ENCODE results near the gene ZNF618.

The ZNF618 gene

GRCh38 chr9:113851359-113851758, 24.8 kb upstream of the ZNF618 start:
- ChIA-PET CTCF (interaction anchor here (1.3 to 3.4 kb wide), 2 partner anchors 24 to 44 kb away, joined by 3 to 12 read pairs; no protein-coding TSS in a partner anchor), POLR2A (no interaction called here)
- no peak overlapping the region for H3K4me3 ChIP-seq (ENCODE audit: low read depth, low read length)
- no peak for TF ChIP-seq CTCF (IDR thresholded peaks at IDR 0.05; ENCODE audit: insufficient read depth, low read length, missing control alignments)
- DNase-seq (ENCODE audit: low read depth, low spot score): no peak

- TF ChIP-seq CTCF (IDR thresholded peaks at IDR 0.05; ENCODE audit: insufficient read depth, low read length, missing control alignments): no peak
- POLR2A ChIA-PET: no interaction called here
- CTCF ChIA-PET: interaction anchor here (0.7 to 3.4 kb wide), 4 partner anchors 9 to 400 kb away, joined by 3 to 12 read pairs (median 4); no protein-coding TSS in a partner anchor
- DNase-seq (ENCODE audit: low read depth, low spot score): no peak
- H3K4me3 ChIP-seq (ENCODE audit: low read depth, low read length): no peak overlapping the region
Measured at GRCh38 chr9:113851873-113852272, 24.2 kb upstream of the ZNF618 start.

GRCh38 chr9:113853333-113853732, 22.8 kb upstream of the ZNF618 start:
- TF ChIP-seq CTCF (IDR thresholded peaks at IDR 0.05; ENCODE audit: insufficient read depth, low read length, missing control alignments): peak; percentile 13
- H3K4me3 ChIP-seq (ENCODE audit: low read depth, low read length): no peak overlapping the region
- ChIA-PET CTCF (interaction anchor here (1.6 to 3.4 kb wide), 3 partner anchors 10 to 46 kb away, joined by 5 to 12 read pairs (median 6); no protein-coding TSS in a partner anchor), POLR2A (no interaction called here)
- no peak for DNase-seq (ENCODE audit: low read depth, low spot score)

- ChIA-PET CTCF (interaction anchor here (0.7 to 3.4 kb wide), 4 partner anchors 9 to 228 kb away, joined by 3 to 12 read pairs (median 4); no protein-coding TSS in a partner anchor), POLR2A (no interaction called here)
- H3K4me3 ChIP-seq (ENCODE audit: low read depth, low read length): no peak overlapping the region
- no peak for DNase-seq (ENCODE audit: low read depth, low spot score)
- TF ChIP-seq CTCF (IDR thresholded peaks at IDR 0.05; ENCODE audit: insufficient read depth, low read length, missing control alignments): no peak
Measured at GRCh38 chr9:113854310-113854709, 21.8 kb upstream of the ZNF618 start.

GRCh38 chr9:113857875-113858274, 18.2 kb upstream of the ZNF618 start:
- no peak for DNase-seq (ENCODE audit: low read depth, low spot score)
- ChIA-PET POLR2A (no interaction called here), CTCF (interaction anchor here (1.8 to 2.7 kb wide), 2 partner anchors 19 to 50 kb away, joined by 8 to 11 read pairs; partner anchors contain the start of gene ZNF618)
- H3K4me3 ChIP-seq (ENCODE audit: low read depth, low read length): no peak overlapping the region
- TF ChIP-seq CTCF (IDR thresholded peaks at IDR 0.05; ENCODE audit: insufficient read depth, low read length, missing control alignments): no peak

- no peak for DNase-seq (ENCODE audit: low read depth, low spot score)
- ChIA-PET POLR2A (no interaction called here), CTCF (interaction anchor here (0.9 to 2.7 kb wide), 3 partner anchors 19 to 51 kb away, joined by 3 to 11 read pairs (median 8); partner anchors contain the start of gene ZNF618)
- no peak for TF ChIP-seq CTCF (IDR thresholded peaks at IDR 0.05; ENCODE audit: insufficient read depth, low read length, missing control alignments)
- no peak overlapping the region for H3K4me3 ChIP-seq (ENCODE audit: low read depth, low read length)
Measured at GRCh38 chr9:113858282-113858681, 17.8 kb upstream of the ZNF618 start.
